NCI-H446 treated with DMSO at 0.1 percent for 48 hours (cell line): Measurements from ENCODE around the gene ZNF106.

Source experiments
- DNase-seq: peaks from one replicate; lab custom pipeline; 2025; lab: John Stamatoyannopoulos, UW

ZNF106 gene

DNA sequence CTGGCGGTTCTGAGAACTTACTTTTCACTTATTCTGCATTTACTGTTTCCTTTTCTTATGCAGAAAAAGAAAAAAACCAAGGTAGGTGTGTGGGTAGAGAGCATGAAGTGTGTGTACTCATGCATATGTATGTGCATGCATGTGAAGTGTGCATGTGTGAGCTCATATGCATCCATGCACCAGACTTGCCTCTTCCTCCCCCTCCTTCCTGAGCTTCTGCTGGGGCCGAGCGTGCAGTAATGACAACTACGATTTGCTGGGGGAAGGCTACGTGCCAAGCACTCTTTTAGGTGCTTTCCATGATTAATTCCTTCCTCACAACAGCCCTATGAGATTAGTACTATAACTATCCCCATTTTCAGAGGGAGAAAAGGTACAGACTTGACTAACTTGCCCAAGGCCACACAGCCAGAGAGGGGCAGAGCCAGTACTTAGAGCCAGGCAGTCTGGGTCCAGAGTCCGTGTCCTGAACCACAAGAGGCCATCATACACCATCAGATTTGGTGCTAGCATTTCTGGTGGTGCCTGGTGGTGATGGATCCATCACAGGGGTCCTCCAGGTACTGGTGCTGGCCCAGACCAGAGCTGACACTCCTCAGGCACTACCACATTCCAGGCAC, 85.0 kb downstream of the ZNF106 start:
- DNase-seq: no peak

DNA sequence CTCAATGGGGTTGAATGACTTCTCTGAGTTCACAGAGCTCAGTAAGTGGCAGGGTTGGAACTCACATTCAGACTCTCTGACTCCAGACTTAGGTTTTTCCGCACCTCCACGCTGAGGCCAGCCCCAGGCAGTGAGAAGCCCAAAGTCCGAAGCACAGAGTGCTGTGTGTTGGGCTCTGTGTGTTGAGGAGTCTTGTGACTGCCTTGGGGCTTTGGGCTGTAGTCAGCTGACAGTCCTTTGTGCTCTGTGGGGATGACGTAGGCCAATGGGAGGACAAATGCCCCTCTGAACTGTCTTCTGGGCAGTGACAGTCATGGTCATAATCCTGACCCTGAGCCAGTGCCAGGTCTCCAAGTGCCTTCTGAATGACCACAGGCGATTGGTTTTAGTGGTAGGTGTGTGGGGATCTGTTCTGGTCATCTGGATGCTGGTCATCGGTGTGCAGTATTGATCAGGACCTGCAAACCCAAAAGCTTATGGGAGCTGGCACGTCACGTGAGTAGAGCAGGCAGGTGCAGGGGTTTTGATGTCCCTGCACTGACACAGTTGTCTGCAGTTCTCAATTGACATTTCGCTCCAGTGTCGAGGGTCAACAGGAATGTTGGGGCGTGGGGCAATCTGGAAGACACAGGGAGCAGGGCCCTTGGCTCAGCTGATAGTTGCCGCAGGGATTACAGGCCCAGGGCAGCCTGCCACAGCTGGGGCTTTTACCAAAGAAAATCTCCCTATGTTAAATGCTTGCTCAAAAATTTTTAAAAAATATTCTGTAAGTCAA, 86.3 kb downstream of the ZNF106 start:
- DNase-seq: no peak

DNA sequence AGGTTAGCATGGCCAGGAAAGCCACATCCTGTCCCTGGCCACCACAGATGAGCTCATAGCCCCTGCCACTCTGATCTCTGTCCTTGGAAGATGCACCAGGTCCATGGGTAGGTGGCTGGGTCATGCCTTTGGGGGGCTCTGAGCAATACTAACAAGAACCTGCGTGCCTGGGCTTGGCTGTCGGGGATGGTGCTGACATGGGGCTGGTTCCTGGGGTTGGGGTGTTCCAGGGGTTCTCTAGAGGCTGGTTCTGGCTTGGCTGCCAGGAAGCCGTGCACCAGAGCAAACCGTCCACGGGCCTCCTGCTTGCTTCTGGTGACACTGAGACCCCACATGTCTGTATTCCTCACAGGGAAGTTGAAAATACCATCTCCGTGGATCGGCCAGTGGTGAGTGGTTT, 87.6 kb downstream of the ZNF106 start:
- no peak for DNase-seq

DNA sequence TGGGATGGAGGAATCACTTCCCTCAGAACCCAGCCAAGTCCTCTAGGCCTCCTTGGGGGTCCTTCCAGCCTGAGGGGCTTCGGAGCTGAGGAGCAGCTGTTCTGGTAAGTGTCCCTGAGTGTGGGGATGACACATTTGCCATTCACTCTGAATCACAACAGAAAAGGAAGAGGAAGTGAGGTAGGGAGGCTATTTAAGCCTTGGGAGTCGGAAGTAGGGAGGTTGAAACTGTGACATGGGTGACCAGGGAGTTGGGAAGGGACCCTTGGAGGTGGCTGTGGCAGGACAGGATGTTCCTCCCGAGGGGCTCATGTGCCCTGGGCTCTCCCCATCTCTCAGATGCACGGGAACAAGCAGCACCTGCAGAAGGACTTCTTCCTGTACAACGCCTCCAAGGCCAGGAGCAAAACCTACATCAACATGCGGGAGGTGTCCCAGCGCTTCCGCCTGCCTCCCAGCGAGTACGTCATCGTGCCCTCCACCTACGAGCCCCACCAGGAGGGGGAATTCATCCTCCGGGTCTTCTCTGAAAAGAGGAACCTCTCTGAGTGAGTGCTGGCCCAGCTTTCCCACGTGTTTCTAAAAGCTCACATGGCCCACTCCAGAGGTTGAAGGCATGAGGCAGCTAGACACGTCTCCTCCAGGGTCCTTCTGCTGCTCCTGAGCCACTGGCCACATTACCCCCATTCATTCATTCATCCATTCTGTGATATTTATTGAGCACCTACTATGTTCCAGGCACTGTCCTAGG, 88.3 kb downstream of the ZNF106 start:
- no peak for DNase-seq

DNA sequence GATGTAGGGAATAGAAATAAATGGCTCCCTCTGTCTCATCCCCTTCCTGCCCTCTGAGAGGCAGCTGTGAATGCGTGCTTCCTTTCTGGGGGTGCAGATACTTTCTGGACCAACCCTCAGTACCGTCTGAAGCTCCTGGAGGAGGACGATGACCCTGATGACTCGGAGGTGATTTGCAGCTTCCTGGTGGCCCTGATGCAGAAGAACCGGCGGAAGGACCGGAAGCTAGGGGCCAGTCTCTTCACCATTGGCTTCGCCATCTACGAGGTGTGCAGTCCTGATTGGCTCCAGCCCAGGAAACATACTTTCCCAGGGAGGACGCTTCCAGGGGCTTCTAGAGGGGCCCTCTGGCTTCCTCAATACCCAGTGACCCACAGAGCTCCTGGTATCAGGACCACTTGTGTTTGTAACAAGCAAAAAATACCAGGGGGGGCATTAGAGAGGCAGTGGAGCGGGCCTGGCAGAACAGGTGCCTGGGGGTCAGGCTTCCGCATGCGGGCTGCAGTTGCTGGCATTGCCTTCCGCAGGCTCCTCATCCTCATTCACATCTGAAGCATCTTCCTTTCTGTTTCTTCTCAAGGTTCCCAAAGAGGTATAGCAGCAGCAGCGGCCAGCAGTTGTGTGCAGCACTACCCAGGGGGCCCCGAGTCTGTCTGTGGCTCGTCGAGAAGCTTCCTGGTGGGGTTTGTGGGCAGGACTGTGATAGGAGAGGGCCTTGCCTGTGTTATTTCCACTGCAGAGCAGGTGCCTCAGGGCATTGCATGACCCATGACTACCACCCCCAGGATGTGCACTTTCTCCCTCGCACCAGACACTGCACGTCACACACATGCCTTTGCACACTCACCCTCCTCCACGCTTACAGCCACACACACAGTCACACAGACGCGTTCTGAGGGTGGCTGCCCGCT, 89.1 kb downstream of the ZNF106 start:
- DNase-seq: no peak

DNA sequence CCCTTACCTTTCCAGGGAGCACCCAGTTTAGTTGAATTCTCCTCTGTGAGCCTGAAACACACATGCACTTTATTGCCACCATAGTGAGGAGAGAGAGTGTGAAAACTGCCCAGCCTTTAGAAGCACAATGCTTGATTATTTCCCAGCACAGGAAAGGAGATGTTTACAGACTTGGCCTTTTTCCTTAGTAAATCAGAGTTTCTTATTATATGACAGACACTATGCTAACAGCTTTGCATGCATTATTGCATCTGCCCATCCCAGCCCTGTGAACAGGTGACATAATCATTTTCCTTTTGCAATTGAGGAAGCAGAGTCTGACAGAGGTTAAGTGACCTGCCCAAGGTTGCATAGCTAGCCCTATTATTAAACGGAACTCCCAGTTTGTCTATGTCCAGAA, 95.1 kb downstream of the ZNF106 start:
- DNase-seq: no peak

DNA sequence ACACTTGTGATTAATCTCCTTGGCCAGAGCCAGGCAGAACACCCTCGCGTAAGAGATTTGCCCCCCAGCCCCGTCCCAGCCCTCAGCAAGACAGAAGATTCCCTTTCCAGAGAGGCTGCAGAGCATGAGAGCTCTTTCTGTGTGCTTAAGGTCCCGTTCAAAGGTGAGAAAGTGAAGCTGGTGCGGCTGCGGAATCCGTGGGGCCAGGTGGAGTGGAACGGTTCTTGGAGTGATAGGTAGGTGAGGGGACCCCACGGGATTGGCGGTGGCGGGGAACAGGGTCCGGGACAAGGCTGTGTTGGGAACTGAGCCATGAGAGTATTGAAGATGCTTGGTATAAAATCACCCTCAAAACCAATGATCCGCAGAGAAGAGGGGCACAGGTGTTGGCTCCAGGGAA, 96.8 kb downstream of the ZNF106 start:
- no peak for DNase-seq

DNA sequence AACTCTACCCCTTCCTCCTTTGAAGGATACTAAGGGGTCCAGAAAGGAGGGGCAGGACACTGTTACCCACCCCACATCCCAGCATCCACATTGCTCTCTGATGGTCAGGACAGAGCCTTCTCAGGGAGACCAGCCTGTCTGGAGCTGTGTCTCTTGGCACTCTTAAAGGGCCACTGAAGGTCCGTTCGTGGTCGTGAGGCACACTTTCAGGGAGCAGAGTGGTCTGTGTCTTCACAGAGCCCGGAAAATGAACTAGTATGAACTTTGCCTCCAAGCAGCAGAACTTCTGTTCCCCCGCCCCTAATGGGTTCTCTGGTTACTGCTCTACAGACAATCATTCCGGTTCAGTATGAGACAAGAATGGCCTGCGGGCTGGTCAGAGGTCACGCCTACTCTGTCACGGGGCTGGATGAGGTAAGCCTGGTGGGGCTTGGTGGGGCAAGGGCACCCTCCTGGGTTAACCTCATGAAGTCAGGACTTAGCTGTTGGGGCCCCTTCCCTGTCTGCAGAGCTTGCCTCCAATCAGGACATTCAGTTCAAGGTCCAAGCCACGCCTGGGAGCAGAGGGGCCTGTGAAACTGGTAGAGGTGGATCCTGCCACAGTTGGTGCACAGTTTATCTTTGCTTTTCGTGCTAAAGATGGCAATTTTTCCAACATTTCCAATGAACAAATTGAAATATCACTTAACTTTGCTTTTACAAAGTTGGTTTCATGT, 98.5 kb downstream of the ZNF106 start:
- DNase-seq: no peak

DNA sequence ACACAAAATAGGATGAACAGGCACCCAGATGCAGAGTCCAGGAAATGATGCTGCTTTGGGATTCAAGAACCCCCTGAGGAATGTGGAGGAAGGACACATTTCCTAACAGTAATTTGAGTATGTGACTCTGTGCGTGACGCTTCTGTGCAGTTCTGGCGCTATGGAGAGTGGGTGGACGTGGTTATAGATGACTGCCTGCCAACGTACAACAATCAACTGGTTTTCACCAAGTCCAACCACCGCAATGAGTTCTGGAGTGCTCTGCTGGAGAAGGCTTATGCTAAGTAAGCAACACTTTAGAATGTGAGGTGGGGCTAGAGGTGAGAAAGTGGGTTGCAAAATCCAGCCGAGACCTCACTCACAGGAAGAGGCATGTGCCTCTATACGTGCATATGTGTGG, 103.3 kb downstream of the ZNF106 start:
- DNase-seq: no peak

DNA sequence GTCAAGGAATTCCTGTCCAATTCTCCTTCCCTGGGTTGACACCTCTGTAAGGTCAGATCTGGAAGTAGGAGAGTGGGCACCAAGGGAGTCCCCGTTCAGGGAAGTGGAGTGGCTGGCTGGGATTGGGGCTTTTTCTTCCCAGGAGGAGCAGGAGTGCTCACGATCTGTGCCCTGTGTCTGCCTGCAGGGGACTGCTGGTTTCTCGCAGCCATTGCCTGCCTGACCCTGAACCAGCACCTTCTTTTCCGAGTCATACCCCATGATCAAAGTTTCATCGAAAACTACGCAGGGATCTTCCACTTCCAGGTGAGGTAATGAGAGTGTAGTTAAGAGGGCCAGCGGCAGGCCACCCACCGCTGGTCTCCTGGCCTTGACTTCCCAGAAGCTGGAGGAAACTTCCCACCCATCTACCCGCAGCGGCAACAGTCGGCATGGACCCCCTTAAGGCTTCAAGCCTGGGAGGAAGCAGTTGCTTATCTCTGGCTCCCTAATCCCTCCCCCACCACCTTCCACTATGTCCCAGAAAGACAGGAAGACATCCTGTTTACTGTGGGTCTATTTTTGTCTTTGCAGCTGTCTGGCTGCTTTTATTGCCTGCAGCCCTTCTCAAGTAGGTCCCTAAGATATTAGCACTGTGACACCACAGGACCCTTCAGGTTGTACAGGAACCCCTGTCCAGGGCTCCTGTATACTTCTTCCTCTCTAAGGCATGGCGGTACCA, 104.8 kb downstream of the ZNF106 start:
- DNase-seq: no peak

DNA sequence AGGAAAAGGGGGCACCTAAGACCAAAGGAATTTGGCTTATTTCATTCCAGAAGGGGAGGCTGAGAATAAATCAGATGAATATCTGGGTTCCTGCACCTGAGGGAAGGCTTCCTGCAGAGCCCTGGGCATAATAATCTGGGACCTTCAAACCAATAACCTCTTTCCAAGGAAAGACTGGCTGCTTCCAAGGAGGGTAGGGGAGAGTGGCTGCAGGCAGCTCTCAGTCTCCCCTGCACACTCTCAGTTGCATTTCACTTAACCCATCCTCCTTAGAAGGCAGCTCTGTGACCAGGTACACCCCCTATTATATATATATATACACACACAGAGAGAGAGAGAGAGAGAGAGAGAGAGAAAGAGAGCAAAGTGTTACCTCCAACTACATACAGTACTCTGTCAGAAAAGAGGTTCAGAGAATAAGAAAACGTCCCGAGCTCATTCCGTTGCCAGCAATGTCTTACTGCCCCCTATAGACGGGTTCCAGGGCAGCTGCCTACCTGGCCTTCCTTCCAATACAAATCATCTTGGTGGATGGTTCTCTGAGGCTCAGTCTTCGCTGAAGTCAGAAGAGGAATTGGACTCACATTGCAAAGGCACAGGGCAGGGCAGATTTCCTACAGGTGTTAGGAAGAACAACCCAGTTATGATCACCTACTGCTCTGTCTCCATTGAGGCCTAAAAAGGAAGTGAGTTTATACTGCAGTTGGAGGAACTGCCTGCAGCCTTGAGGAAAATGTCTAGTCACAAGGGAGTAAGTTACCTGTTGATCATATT, 105.5 kb downstream of the ZNF106 start:
- no peak for DNase-seq

DNA sequence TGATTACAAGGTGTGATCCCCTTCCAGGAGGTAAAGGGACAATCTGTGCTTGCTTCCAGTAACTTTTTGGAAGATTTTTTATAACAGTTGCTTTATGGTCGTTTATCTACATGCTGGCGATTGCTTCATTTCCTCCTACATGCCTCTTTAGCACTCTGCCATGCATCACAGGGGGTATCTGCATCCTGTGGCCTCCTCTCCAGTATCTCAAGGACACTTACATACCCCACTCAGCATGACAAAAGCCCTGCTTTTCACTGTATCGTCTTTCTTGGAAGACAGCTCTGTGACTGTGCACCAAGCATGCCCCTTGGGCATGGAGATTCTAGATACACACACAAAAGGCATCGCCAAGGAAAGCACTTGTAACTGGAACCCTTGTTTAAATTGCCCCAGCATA, 106.3 kb downstream of the ZNF106 start:
- DNase-seq: no peak

DNA sequence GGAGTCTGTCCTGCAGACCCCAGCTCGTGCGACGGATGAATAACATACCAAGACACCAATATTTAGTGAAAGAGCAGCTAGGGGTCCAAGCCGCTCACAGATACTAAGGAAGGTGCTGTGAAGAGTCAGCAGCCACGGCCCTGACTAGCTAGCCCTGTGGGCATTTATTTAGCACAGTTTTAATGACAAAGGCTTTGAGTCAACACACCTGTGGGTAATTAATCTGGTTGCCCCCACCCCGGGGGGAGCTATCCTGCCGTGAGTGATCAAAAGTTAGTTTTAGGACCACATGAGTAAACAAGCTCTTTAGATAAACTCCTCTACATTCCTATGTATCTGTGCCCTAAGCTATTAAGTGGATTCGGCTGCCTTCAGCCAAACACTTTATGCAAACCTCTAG, 112.9 kb downstream of the ZNF106 start:
- no peak for DNase-seq

DNA sequence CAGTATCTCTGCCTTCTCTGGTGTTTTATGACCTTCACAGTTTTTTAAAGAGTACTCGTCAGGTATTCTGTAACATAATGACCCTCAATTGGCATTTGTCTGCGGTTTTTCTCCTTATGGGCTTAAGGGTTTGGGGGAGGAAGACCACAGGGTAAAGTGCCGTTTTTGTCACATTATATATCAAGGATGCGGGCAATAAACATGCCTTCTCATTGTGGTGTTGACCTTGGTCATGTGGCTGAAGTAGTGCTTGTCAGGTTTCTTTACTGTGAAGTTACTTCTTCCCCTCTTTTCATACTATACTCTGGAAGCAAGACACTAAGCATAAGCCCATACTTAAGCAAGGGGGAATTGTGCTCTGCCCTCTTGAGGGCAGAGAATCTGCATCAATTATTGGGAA, 115.0 kb downstream of the ZNF106 start:
- DNase-seq: no peak

DNA sequence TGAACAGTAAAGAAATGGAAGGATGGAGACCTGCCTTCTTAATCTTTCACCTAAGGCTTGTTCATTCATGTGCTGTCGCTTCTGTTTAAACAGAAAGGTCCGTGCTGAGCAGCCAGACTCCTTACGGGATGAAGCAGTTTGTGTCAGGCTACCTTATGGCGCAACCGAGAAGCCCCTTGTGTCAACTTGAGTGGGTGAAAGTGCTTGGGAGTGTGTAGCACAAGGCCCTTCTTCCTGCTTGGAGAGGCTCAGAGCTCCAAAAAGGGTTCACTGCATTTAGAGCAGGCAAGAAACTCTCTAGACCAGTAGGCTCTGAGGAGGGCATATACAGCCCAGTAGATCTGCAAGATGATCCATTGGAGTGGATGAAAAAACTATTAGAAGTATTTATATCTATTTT, 115.7 kb downstream of the ZNF106 start:
- DNase-seq: no peak

DNA sequence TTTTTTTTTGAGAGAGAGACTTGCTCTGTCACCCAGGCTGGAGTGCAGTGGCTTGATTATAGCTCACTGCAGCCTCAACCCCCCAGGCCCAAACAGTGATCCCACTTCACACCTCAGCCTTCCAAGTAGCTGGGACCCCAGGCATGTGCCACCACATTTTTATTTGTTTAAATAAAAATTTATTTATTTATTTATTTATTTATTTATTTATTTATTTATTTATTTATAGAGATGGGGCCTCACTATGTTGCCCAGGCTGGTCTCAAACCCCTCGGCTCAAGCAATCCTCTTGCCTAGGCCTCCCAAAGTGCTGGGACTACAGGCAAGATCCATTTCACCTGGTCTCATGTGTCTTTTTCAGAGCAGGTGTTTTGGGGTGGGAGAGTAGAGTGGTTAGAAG, 116.1 kb downstream of the ZNF106 start:
- no peak for DNase-seq

DNA sequence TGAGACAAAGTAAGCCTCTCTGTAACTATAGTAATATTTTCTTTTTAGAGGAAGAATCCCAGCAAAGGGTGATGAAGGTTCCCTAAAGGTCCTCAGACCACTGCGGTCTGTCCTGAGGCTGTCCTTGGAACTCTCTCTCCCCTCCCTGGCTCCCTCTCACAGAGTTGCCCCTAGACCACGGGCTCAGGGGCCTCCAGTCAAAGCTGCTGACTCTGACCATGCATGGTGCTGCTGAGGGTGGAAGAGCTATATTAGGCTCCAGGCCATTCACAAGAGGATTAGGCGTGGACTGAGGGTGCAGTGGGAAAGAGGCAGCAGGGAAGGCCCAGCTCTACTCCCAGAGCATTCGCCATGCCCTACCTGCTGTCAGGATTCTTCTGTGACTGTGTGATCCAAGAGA, 117.0 kb downstream of the ZNF106 start:
- no peak for DNase-seq

DNA sequence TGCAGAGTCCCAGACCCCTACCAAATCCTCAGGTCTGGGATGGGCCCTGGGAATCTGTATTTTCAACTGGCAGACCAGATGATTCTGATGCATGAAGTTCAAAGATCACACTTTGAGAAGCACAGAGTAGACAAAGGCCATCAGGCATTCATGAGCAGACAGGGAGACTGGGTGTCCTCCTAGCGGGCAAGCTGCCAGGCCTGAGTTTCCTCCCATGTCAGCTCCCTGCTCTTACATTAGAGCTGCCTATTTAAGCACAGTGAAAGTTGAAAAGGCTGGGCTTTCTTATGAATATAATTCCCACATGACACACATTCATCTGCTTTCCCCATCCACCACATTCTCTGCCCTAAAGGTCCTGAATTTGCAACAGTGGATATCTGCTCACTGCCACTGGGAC, 117.7 kb downstream of the ZNF106 start:
- no peak for DNase-seq

DNA sequence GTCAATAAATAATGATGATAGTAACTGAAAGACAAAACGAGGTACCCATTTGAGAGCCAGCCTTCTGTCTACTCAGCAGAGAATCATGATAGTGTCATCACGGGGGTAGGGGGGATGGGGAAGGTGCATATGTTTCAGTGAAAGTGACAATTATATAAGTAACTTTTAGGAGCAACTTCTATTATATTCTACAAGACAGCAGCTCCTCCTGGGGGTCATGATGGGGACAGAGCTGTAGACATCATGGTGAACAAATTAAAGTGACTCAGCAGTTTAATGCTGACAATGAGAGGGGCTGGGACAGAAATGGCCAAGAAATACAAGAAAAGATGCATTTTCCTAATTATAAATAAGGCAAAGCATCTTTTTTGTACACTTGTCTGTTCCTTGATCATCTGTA, 119.8 kb downstream of the ZNF106 start:
- no peak for DNase-seq

DNA sequence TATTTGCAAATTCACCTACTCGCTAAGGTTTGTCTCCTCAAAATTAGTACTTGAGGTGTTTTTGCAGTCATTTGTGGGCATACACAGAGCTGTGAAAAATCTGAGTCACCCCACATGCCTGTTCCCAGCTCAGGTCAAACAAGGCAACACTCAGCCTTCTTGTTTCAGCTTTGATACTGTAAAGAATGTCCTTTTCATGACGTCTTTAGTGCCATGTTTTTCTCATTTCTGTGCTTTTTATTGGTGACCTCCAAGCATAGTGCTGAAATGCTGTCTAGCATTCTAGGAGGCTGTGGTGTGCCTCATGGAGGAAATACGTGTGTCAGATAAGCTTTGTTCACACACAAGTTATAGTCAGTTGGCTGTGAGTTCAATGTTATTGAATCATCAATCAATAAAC, 122.8 kb downstream of the ZNF106 start:
- no peak for DNase-seq
